Heart right ventricle (tissue), 16 donors: ENCODE measurements around the gene LDLRAD4. TPM values are rescaled to one million over a fixed set of nuclear protein-coding genes. Genes with fewer than 3 reads are reported as not detected.

Source experiments
- ATAC-seq, 8 donors: fragments of 200-7000 bp; cut with Tn5 transposase; one replicate each; pipeline ENCODE4 v1.9.1; 2020; ENCODE audit warnings: mild to moderate bottlenecking in 8 of 8, moderate library complexity in 8 of 8, moderate number of reproducible peaks in 1 of 8
- DNase-seq, 2 donors: peaks; one replicate each; pipeline ENCODE4 v3.0.0-alpha.2; 2020
- H3K27ac ChIP-seq, 10 donors: fragments of 200-600 bp; sonication (generic) in 2 of 10; one replicate each; pipeline versions ENCODE4 v1.5.0 to v1.8.0; 2020 to 2022; ENCODE audit warnings: mild to moderate bottlenecking in 3 of 10
- H3K27me3 ChIP-seq, 7 donors: fragments of 200-600 bp; one replicate each; pipeline ENCODE4 v1.8.0; 2021 to 2022; ENCODE audit warnings: mild to moderate bottlenecking in 2 of 7
- H3K36me3 ChIP-seq, 9 donors: fragments of 200-600 bp; sonication (generic) in 1 of 9; one replicate each; pipeline versions ENCODE4 v1.5.0 to v1.8.0; 2020 to 2022; ENCODE audit warnings: mild to moderate bottlenecking in 2 of 9
- H3K4me1 ChIP-seq, 9 donors: fragments of 200-600 bp; sonication (generic) in 1 of 9; one replicate each; pipeline versions ENCODE4 v1.5.0 to v1.8.0; 2020 to 2022; ENCODE audit warnings: mild to moderate bottlenecking in 4 of 9
- H3K4me3 ChIP-seq, 10 donors: fragments of 200-600 bp; sonication (generic) in 2 of 10; one replicate each; pipeline versions ENCODE4 v1.5.0 to v1.8.0; 2020 to 2022; ENCODE audit warnings: mild to moderate bottlenecking in 7 of 10, moderate library complexity in 2 of 10
- H3K9me3 ChIP-seq, 11 donors: fragments of 200-600 bp in 10 of 11; sonication (generic) in 2 of 11; one replicate each; pipeline versions ENCODE4 v1.5.0 to v1.8.0; 2013 to 2022; ENCODE audit warnings: mild to moderate bottlenecking in 2 of 11, control low read depth in 1 of 11, moderate library complexity in 1 of 11
- WGBS, 2 donors: extraction: QIAGEN DNeasy Blood & Tissue Kit; methylation state at CpG; one replicate each; pipeline ENCODE4 v1.1.7; 2013; ENCODE audit warnings: inconsistent platforms in 1 of 2; 5-methylcytosine and 5-hydroxymethylcytosine counted together
- intact Hi-C, 10 donors: fragments of 100-400 bp; cut with DNase I; formaldehyde crosslinking; loops; one replicate each; pipeline versions ENCODE4 v1.11.1 to v1.14.2; 2022
- polyA plus RNA-seq, 2 donors: library from polyadenylated mRNA; stranded (reverse); fragments of 200-250 nt; gene quantifications; one replicate each; pipeline ENCODE4 v1.2.3, GENCODE V29; 2013
- total RNA-seq, 10 donors: library from RNA; stranded (reverse); fragmentation: NEBNext Ultra II Directional in 3 of 10; extraction: Animal tissue kit (Norgen Biotek cat#: 25700) in 3 of 10; gene quantifications; one replicate each; pipeline versions ENCODE4 v1.2.1 to v1.2.4, GENCODE V29; 2021 to 2023
- TF ChIP-seq, protein P1 (sequence below), 9 donors: fragments of 200-600 bp; sonication (generic) in 2 of 9; IDR thresholded peaks; one replicate each; pipeline versions ENCODE4 v1.5.0 to v1.8.0; 2021 to 2022; ENCODE audit warnings: antibody characterized with exemption in 9 of 9, mild to moderate bottlenecking in 5 of 9, moderate library complexity in 1 of 9
- donor health status: Arrhythmogenic right ventricular cardiomyopathy.
- donor health status: ischemic (EF 13 %, LVEDD 7.1; RV severe dilation, severe dysfunction).
- donor health status: healthy with polysubstance abuse.
- donor health status: DM: no; HTN: yes; CAD: no.
- donor health status: DM: no; HTN: no; CAD: no.
- donor health status: ischemic (EF 25% LVEDD 6.9; RV normal size, moderate dysfunction).
- donor health status: ischemic (EF 25% LVEDD 5.7; RV mildly dilated, moderate dysfunction).
- donor health status: healthy.
- donor health status: DM: yes; HTN: yes; CAD: no.
- donor health status: Ischemic cardiomyopathy.
- donor health status: ischemic (EF 35%, LVEDD 5.7; RV mildly dilated, moderate dysfunction).
- donor health status: nonischemic (EF 11% LVEDD 7.7; RV severe dilation, severe dysfunction).
- donor health status: DM: yes; HTN: yes; CAD: no.
- donor health status: PGD.
- donor health status: ischemic (EF 29% LVEDD 5.4; RV normal size, mild dysfunction).
- donor health status: nonischemic (EF 23%, LVEDD 6.1; RV moderate dilation, normal function).

The LDLRAD4 gene
- total and polyA plus RNA-seq, 12 donors, result 5.4 to 74.6 (median 34.6) TPM

GRCh38 chr18:13176847-13177246, 41.7 kb upstream of the LDLRAD4 start:
- Histone ChIP-seq H3K36me3 (no peaks in the 10 kb centered on the region), H3K9me3 (no peaks in the 10 kb centered on the region), H3K4me3 (no peak overlapping the region), H3K4me1 (peaks cover 0 to 7% (median 0%) of the 10 kb centered on the region in 9 donors), H3K27me3 (no peaks in the 10 kb centered on the region), H3K27ac (no peak overlapping the region)
- TF ChIP-seq, protein P1, sequence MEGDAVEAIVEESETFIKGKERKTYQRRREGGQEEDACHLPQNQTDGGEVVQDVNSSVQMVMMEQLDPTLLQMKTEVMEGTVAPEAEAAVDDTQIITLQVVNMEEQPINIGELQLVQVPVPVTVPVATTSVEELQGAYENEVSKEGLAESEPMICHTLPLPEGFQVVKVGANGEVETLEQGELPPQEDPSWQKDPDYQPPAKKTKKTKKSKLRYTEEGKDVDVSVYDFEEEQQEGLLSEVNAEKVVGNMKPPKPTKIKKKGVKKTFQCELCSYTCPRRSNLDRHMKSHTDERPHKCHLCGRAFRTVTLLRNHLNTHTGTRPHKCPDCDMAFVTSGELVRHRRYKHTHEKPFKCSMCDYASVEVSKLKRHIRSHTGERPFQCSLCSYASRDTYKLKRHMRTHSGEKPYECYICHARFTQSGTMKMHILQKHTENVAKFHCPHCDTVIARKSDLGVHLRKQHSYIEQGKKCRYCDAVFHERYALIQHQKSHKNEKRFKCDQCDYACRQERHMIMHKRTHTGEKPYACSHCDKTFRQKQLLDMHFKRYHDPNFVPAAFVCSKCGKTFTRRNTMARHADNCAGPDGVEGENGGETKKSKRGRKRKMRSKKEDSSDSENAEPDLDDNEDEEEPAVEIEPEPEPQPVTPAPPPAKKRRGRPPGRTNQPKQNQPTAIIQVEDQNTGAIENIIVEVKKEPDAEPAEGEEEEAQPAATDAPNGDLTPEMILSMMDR (IDR thresholded peaks at IDR 0.05), result no peak
- WGBS, 2 donors, result 92 to 95% methylated on average over 13 of the region's 13 CpGs
- intact Hi-C loops, result no loop called here
- ATAC-seq (no peak), DNase-seq (no peak)

DNA sequence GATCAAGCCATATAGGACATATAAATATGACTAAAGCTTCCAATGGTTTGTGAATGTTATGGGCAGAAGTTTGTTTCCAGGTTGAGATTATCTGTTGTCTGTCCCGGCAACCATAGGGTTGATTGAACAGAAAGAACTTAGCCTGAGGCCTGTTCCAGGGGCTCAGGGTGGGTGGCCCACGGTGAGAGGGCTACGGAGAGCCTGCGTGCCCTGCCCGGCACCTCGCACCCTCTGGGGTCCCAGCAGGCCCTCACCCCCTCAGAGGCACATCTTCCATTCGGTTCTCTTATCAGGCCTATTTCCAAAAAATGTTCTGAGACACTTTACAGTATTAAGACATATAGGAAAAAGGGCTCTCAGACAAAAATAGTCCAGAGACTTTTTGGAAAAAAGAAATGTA, 40.4 kb upstream of the LDLRAD4 start:
- DNase-seq (no peak), ATAC-seq (no peak)
- no peaks in the 10 kb centered on the region for H3K9me3 ChIP-seq
- no peak overlapping the region for H3K4me3 ChIP-seq
- peaks cover 0 to 7% (median 0%) of the 10 kb centered on the region in 9 donors for H3K4me1 ChIP-seq
- H3K36me3 ChIP-seq, result no peaks in the 10 kb centered on the region
- H3K27ac ChIP-seq, result no peak overlapping the region
- intact Hi-C loops, result no loop called here
- H3K27me3 ChIP-seq, result no peaks in the 10 kb centered on the region
- WGBS, 2 donors, result 86 to 91% methylated on average over 7 of the region's 7 CpGs
- TF ChIP-seq, protein P1 (IDR thresholded peaks at IDR 0.05), result no peak

GRCh38 chr18:13178976-13179375, 39.6 kb upstream of the LDLRAD4 start:
- DNase-seq (no peak), ATAC-seq (no peak)
- H3K27ac ChIP-seq, result no peak overlapping the region
- no peak overlapping the region for H3K4me3 ChIP-seq
- no peaks in the 10 kb centered on the region for H3K9me3 ChIP-seq
- TF ChIP-seq, protein P1 (IDR thresholded peaks at IDR 0.05), result no peak
- H3K4me1 ChIP-seq, result peaks cover 0 to 7% (median 1%) of the 10 kb centered on the region in 9 donors
- H3K36me3 ChIP-seq, result no peaks in the 10 kb centered on the region
- intact Hi-C loops, result no loop called here
- whole genome bisulfite sequencing, 2 donors, result 94 to 96% methylated on average over 4 of the region's 4 CpGs
- no peaks in the 10 kb centered on the region for H3K27me3 ChIP-seq

- Histone ChIP-seq H3K36me3 (no peaks in the 10 kb centered on the region), H3K4me1 (peaks cover 0 to 7% (median 5%) of the 10 kb centered on the region in 9 donors), H3K27ac (no peak overlapping the region), H3K27me3 (no peaks in the 10 kb centered on the region), H3K4me3 (no peak overlapping the region), H3K9me3 (no peaks in the 10 kb centered on the region)
- TF ChIP-seq, protein P1 (IDR thresholded peaks at IDR 0.05), result no peak
- intact Hi-C loops, result no loop called here
- ATAC-seq, result no peak
- no peak for DNase-seq
- WGBS, 2 donors, result 85 to 88% methylated on average over 9 of the region's 9 CpGs
Measured at GRCh38 chr18:13179566-13180113, 38.9 kb upstream of the LDLRAD4 start.
